SK-N-MC (cell line): ENCODE results near the gene PRKG1.
"Not testable (repeated sequence)": the region's sequence is repeated elsewhere in the genome, so short reads cannot be mapped to it uniquely, and the experiment has no call there.

Source experiments
- DNase-seq: peaks from one replicate; pipeline ENCODE4 v3.0.0-alpha.2; 2011; ENCODE audit warnings: low read depth, low spot score
- H3K27ac ChIP-seq: fragments of 200-600 bp; sonication (generic); 2 replicates; pipeline ENCODE4 v1.5.1; 2016; ENCODE audit warnings: mixed run types
- H3K36me3 ChIP-seq: fragments of 200-600 bp; sonication (generic); 2 replicates; pipeline ENCODE4 v1.6.1; 2017; ENCODE audit warnings: antibody characterized with exemption, low read length, mixed read lengths; ENCODE audit not compliant: insufficient read depth
- H3K4me3 ChIP-seq: fragments of 200-600 bp; sonication (generic); 2 replicates; pipeline ENCODE4 v1.5.1; 2016
- H3K9ac ChIP-seq: fragments of 200-600 bp; sonication (generic); 2 replicates; pipeline ENCODE4 v1.8.0; 2017; ENCODE audit warnings: mixed run types, mixed read lengths; ENCODE audit not compliant: insufficient read length
- H3K9me3 ChIP-seq: fragments of 200-600 bp; sonication (generic); 2 replicates; pipeline ENCODE4 v1.6.1; 2017; ENCODE audit warnings: low read depth, mild to moderate bottlenecking, antibody characterized with exemption, low read length, moderate library complexity, mixed read lengths
- EZH2 ChIP-seq: fragments of 200-600 bp; sonication (generic); IDR thresholded peaks from one replicate; pipeline ENCODE4 v1.6.1; 2017; ENCODE audit warnings: antibody characterized with exemption
- FOXP2 ChIP-seq: optimal IDR thresholded peaks from 2 replicates; pipeline ENCODE3; 2011; ENCODE audit warnings: mild to moderate bottlenecking, moderate library complexity; ENCODE audit not compliant: insufficient read depth; ENCODE audit errors: extremely low read length, control extremely low read depth
- POLR2AphosphoS5 ChIP-seq: IDR thresholded peaks from 2 replicates; pipeline ENCODE4 v1.6.1; 2012; ENCODE audit warnings: mild to moderate bottlenecking, low read depth, low read length, borderline replicate concordance

PRKG1 gene

DNA sequence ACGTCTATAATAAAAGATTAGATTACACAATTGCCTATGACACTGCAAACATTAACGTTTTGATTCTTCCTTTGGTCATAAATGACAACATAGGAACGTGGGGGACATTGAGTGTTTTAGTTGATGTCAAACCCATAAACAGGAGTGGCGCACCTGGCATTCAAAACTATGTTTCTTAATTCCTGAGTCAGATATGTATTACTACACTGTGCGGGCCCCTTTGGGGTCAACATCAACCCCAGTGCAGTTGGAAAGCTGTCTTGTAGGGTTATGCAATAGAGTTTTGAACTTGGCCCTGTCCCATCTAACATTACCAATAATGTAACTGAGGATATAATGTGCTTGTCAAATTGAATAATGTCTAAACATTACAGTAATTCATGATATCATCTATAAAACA, 468.6 kb downstream of the PRKG1 start:
- Histone ChIP-seq H3K9me3 (no peaks in the 10 kb centered on the region), H3K36me3 (no peaks in the 10 kb centered on the region), H3K27ac (no peak overlapping the region), H3K9ac (no peak overlapping the region), H3K4me3 (no peak overlapping the region)
- no peak for DNase-seq
- TF ChIP-seq FOXP2 (no peak), POLR2AphosphoS5 (no peak), EZH2 (no peak)

DNA sequence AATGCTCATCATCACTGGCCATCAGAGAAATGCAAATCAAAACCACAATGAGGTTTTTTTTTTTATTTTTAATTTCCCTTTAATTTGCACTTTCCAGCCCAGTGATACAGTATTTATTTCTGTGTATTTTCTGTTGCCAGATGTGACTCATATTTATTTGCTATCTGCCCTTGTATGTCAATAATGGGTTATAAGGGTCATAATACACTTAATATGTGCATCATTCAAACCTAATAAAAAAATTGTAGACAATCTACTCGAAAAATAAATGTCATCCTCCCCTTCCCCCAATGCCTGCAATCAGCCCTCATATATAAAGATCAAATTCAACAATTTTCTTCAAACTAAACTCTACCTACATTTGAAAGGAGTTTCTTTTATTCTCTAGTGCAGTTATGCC, 470.6 kb downstream of the PRKG1 start:
- no peaks in the 10 kb centered on the region for H3K9me3 ChIP-seq
- no peak overlapping the region for H3K9ac ChIP-seq
- TF ChIP-seq FOXP2 (no peak), POLR2AphosphoS5 (no peak), EZH2 (no peak)
- no peak overlapping the region for H3K4me3 ChIP-seq
- no peak overlapping the region for H3K27ac ChIP-seq
- no peaks in the 10 kb centered on the region for H3K36me3 ChIP-seq
- no peak for DNase-seq

DNA sequence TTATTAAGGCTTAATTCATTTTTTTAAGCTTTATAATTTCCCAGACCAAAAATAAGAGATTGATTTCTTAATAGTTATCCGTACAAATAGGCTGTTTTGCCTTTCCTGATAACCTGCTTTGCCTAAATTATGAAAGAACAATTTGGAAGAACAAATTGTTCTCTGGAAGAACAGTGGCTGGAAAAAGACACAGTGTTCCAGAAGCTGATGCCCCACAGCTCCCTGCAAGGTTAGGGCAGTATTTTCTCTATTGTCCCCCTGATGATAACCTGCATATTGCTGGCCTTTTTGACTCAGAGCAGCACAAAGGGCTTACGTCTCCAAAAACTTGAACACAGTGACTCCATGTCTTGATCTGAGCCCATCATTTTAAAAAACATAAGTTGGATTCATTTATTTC, 473.7 kb downstream of the PRKG1 start:
- Histone ChIP-seq H3K9ac (no peak overlapping the region), H3K4me3 (no peak overlapping the region), H3K9me3 (no peaks in the 10 kb centered on the region), H3K27ac (no peak overlapping the region), H3K36me3 (no peaks in the 10 kb centered on the region)
- no peak for DNase-seq
- TF ChIP-seq FOXP2, result no peak
- TF ChIP-seq POLR2AphosphoS5, result no peak
- no peak for TF ChIP-seq EZH2

DNA sequence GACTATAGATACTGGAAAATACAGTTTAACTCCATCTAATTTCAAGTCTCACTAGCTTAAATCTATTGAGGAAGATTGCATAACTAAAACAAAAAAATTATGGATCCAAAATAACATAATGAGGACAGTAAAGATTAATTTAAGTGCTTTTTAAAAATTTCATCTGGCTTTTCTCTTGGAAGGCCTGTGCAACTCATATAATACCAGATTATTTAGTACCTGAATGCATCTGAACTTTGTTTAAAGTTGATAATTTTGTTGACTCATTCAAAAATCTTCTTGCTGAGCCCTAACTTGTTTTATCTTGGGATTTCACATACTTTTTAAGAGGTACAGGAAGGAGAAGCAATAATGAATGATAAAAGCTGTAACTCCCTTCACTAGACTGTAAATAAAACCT, 478.6 kb downstream of the PRKG1 start:
- TF ChIP-seq POLR2AphosphoS5 (no peak), EZH2 (no peak), FOXP2 (no peak)
- H3K36me3 ChIP-seq, result no peaks in the 10 kb centered on the region
- H3K9me3 ChIP-seq, result no peaks in the 10 kb centered on the region
- H3K27ac ChIP-seq, result no peak overlapping the region
- DNase-seq, result no peak
- no peak overlapping the region for H3K4me3 ChIP-seq
- no peak overlapping the region for H3K9ac ChIP-seq

DNA sequence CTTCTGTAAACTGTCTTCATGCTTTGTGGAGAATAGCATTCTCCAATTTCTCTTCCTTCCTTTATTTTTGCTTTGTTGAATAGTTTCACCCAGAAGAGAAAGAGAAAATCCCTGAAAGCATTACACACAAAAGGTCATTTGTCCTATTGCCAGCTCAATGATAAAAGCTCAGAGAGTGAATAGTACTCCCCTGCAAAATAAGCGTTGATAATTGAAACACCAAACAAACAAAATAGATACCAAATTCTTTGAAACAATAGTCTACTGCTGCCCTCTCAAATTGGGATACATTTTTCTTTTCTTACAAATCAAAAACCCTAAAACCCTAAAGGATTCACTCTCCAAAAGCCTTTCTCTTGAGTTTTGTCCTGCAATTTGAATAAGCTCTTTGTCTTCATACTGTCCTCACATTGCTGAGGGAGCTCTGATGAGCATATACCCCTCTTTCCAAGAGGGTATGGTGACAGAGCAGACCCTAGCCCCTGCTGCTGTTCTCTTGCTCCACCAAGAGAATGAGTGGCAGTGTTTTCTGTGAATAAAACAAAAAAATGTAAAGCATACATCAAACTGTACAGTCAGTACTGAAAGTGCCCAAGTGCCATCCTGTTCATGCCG, 490.7 kb downstream of the PRKG1 start:
- no peak overlapping the region for H3K4me3 ChIP-seq
- no peak for DNase-seq
- no peak overlapping the region for H3K9ac ChIP-seq
- H3K9me3 ChIP-seq, result no peaks in the 10 kb centered on the region
- TF ChIP-seq FOXP2 (no peak), EZH2 (no peak), POLR2AphosphoS5 (no peak)
- H3K27ac ChIP-seq, result no peak overlapping the region
- H3K36me3 ChIP-seq, result no peaks in the 10 kb centered on the region

DNA sequence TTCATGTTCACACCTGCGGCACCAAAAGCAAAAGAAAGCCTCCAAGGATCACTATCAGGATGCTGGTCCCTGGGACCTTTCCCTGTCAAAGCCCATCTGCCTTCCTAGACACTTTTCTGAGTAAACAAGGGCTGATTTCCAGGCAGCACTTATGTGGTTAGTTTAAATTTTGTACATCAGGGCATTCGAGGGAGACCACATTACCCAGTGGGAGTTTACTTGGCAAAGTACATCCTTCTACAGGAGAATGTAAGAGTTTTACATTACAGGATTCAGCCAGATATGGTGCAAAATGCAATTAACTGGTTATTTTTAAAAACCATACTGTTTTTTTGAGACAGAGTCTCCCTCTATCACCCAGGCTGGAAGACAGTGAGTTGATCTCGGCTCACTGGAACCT, 493.0 kb downstream of the PRKG1 start:
- H3K27ac ChIP-seq, result no peak overlapping the region
- no peaks in the 10 kb centered on the region for H3K9me3 ChIP-seq
- no peak overlapping the region for H3K9ac ChIP-seq
- TF ChIP-seq EZH2 (no peak), FOXP2 (no peak), POLR2AphosphoS5 (no peak)
- no peaks in the 10 kb centered on the region for H3K36me3 ChIP-seq
- no peak for DNase-seq
- no peak overlapping the region for H3K4me3 ChIP-seq

DNA sequence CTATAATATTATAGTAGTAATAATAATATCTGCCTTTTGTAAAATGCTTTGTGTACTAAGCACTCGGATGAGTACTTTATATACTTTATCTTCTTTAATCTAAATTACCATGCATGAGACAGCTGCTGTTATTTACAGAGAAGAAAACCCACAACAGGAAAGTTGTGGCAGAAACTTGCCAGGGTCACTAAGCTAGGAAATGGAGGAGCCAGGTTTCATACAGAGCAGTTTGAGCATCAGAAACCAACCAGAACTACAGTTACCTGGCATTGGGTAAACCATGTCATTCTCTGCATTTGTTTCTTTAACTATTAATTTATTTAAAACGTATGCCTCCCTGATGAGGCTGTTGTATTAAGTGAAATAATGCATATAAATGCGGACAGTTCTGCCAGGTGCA, 495.2 kb downstream of the PRKG1 start:
- Histone ChIP-seq H3K36me3 (no peaks in the 10 kb centered on the region), H3K9ac (no peak overlapping the region), H3K27ac (no peak overlapping the region), H3K4me3 (no peak overlapping the region), H3K9me3 (no peaks in the 10 kb centered on the region)
- DNase-seq, result no peak
- TF ChIP-seq FOXP2 (no peak), POLR2AphosphoS5 (no peak), EZH2 (no peak)

DNA sequence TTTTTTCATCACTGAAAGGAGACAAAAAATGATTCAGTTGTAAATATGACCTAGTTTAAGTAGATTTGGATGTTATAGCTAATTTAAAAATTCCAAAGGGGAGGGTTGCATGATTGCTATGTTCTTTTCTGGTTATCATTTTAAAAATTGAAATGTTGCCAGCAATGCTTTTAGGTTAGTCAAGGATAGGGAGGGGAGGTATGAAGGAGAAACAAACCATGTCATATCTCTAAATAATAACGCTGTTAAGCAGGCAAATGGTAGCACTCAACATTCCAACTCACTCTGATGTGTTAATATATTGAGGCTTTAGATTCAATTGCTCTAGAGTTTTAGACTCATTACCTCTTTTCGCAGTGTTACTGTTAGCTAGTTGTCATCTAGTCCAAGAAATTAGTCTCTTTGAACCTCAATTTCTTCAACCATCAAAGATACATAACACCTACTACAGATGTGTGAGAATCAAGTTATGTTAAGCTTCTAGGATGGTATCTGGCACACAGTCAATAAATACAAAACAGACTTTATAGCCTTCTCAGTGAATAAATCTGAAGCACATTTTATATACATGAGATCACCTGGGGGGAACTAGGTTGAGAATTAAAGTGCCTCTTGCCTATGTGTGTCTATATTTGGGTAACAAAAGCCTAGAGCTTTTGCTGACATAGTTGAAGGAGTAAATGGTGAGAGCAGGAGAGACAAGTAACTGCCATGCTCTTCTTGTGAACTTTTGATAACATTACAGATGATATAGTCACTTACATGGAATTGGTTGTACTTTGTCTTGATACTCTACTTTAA, 500.2 kb downstream of the PRKG1 start:
- Histone ChIP-seq H3K9ac (no peak overlapping the region), H3K36me3 (no peaks in the 10 kb centered on the region), H3K9me3 (no peaks in the 10 kb centered on the region), H3K4me3 (no peak overlapping the region), H3K27ac (no peak overlapping the region)
- no peak for DNase-seq
- TF ChIP-seq EZH2 (no peak), POLR2AphosphoS5 (no peak), FOXP2 (no peak)

DNA sequence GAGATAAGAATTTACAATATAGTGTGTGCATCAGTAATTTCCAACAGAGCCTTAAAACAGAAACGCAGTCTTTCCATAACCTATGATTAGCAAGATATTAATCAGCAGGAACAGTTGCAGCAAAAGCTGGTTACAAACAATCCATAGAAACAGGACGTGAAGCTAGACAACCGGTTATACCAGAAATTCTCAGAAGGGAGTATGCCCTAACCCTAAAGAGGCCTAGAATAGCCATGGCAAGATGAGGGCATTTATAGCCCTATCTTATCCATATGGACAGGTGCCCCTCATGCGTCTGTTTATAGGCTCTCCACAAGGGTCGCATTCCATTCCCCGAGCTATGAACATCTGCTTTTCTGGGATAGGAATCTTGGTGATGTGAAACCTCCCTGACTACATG, 506.9 kb downstream of the PRKG1 start:
- DNase-seq, H3K27ac ChIP-seq, H3K36me3 ChIP-seq, H3K4me3 ChIP-seq, H3K9me3 ChIP-seq, H3K9ac ChIP-seq: not testable (repeated sequence)
